Measurements from ENCODE around the gene PRDX5.

PRDX5 gene

GRCh38 chr11:64317961-64318765, at the start of gene PRDX5:
Gene PRDX5 (plus strand): TSS chr11:64318121. CDS start chr11:64318216, 95 bp downstream.
- peak; percentile 94 to 95 for DNase-seq

GRCh38 chr11:64268893-64269539, 48.9 kb upstream of the PRDX5 start:
- DNase-seq: peak; percentile 31 to 39

GRCh38 chr11:64269540-64270220, 48.2 kb upstream of the PRDX5 start:
- DNase-seq: peak; percentile 94 to 97

GRCh38 chr11:64275031-64275800, 42.7 kb upstream of the PRDX5 start:
- DNase-seq: no peak

- no peak for DNase-seq
Measured at GRCh38 chr11:64275841-64276240, 42.1 kb upstream of the PRDX5 start.

- DNase-seq: no peak
Measured at GRCh38 chr11:64276653-64277431, 41.1 kb upstream of the PRDX5 start.

- no peak for DNase-seq
Measured at GRCh38 chr11:64278576-64279190, 39.2 kb upstream of the PRDX5 start.

- no peak for DNase-seq
Measured at GRCh38 chr11:64281957-64282770, 35.8 kb upstream of the PRDX5 start.

- DNase-seq: no peak
Measured at GRCh38 chr11:64283092-64283491, 34.8 kb upstream of the PRDX5 start.

- DNase-seq: peak; percentile 86
Measured at GRCh38 chr11:64284048-64284961, 33.6 kb upstream of the PRDX5 start, which contains the start of gene BAD. Gene BAD (minus strand): TSS chr11:64284665. CDS start chr11:64284368, 297 bp downstream.

- DNase-seq: peak; percentile 48 to 63
Measured at GRCh38 chr11:64284962-64285884, 32.7 kb upstream of the PRDX5 start, which contains the start of gene GPR137. Gene GPR137 (plus strand): TSS chr11:64285848. CDS start chr11:64286525, 677 bp downstream.

GRCh38 chr11:64285885-64286800, 31.8 kb upstream of the PRDX5 start:
- peak in 1 of 2 experiments; percentile 6 for DNase-seq

GRCh38 chr11:64286801-64287159, 31.1 kb upstream of the PRDX5 start:
- no peak for DNase-seq

- no peak for DNase-seq
Measured at GRCh38 chr11:64287676-64288352, 30.1 kb upstream of the PRDX5 start.

- DNase-seq: no peak
Measured at GRCh38 chr11:64288353-64288750, 29.6 kb upstream of the PRDX5 start.

GRCh38 chr11:64289002-64289564, 28.8 kb upstream of the PRDX5 start:
- no peak for DNase-seq

Data from AML-193 (cell line).